ENCODE results near the gene THUMPD3. TPM values are rescaled to one million over a fixed set of nuclear protein-coding genes. Genes with fewer than 3 reads are reported as not detected.

The THUMPD3 gene
- total RNA-seq, 1 experiment from 2014 or later = 46.3 TPM

GRCh38 chr3:9352917-9353752 lies 9.7 kb upstream of the THUMPD3 start:
- peak; percentile 54 for DNase-seq (ENCODE audit: low read depth)

DNA sequence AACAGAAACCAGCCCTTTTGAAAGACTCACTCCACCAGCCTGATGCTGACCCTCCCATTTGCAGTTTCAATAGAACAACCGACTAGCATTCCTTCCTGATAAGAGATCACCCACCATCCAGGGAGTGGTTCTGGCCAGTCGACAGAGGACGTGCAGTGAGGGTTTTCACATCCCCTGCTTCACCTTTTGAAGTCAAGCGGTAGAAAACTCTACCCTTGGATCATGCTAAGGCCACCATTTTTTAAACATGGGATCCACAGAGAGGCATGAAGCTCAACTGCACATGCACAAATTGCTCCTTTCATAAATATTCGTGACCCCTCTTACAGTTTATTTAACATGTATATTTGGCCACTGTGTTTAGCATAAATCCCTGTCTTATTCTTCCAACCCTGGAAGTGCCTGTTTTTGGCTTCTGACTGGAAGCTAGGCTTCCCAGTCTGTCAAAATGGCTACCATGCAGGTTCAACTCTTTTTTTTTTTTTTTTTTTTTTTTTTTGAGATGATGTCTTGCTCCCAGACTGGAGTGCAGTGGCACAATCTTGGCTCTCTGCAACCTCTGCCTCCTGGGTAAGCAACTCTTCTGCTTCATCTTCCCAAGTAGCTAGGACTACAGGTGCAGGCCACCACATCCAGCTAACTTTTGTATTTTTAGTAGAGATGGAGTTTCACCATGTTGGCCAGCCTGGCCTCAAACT lies 1.0 kb upstream of the THUMPD3 start:
- no peak for DNase-seq (ENCODE audit: low read depth)

DNA sequence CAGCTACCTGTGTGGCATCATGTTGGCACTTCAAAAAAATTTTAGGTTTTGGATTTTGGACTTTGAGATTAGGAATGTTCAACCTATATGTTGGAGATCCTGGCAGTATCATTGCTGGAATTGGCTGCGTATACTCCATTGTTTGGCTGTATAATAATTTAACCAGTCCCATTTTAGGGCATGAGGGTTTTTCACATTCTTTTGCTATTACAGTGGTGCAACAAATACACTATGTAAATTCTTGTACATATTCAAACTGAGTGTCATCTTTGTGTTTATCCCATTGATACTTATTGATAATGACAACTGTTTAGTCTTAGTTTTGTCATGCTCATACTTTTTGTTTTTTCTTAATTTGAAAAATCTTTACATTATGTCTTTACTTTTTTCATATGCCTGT lies 6.7 kb downstream of the THUMPD3 start:
- DNase-seq (ENCODE audit: low read depth) = no peak

DNA sequence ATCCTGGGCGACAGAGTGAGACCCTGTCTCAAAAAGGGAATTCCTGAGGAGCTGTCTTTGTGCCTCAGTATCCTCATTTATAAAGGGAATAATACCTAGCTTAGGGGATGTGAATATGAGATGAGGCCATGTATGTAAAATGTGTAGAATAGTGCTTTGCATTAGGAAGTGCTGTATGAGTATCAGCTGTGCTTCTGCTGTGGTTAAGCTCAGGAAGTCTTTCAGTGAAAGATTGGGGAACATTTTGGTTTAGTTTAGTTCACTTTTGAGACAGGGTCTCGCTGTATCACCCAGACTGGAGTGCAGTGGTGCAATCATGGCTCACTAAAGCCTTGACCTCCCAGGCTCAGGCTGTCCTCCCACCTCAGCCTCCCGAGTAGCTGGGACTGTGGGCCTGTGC lies 10.6 kb downstream of the THUMPD3 start:
- no peak for DNase-seq (ENCODE audit: low read depth)

DNA sequence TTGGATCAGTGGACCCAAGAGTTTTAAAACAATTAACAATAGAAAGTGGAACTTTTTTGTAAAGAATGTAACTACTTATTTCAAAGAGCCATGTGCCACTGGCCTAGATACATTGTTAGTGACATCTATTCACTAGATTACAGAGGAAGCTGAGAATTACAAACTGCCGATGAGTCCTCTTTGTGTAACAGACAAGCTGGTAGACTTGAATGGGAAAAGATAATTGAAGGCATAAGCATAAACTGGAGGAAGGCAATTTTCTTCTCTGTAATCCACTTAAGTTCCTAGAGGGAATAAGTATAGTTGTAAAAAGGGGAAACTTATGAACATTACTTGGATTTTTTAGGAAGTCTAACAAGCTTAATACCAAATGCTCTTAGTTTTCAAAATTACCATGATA lies 15.1 kb downstream of the THUMPD3 start:
- no peak for DNase-seq (ENCODE audit: low read depth)

DNA sequence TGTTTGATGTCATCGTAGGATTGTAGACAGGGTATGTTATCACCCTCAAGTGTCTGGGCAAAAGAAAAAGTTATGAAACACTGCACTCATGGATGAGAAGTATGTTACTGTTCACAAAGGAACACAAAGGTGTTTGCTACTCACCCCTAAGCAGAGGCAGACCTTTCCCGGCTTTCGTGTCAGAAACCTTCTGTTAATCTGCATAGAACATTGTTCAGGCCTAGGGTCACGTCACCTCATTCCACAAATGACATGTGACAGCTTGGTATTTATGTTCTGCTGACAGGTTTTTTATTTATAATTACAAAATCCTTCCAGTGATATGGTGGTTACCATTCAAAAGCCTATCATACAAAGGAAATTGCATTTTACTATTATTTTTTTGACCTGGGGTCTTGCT lies 16.5 kb downstream of the THUMPD3 start:
- DNase-seq (ENCODE audit: low read depth) = no peak

DNA sequence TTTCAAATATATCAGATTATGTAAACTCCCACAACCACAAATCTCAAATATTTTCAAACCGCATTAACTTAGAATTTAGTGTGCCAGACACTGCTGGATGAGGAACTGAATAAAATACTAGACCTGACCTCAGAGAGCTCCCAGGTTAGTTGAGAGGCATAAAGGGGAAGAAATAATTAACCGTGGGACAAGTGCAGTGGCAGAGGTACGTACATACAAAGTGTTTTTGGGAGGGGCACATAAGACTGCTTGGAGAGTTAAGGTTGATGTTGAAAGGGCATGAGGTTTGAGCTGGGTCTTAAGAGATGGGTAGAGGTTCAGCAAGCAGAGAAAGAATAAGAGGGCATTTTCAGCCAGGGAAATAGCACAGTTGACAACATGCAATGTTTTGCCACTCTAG lies 17.2 kb downstream of the THUMPD3 start:
- no peak for DNase-seq (ENCODE audit: low read depth)

DNA sequence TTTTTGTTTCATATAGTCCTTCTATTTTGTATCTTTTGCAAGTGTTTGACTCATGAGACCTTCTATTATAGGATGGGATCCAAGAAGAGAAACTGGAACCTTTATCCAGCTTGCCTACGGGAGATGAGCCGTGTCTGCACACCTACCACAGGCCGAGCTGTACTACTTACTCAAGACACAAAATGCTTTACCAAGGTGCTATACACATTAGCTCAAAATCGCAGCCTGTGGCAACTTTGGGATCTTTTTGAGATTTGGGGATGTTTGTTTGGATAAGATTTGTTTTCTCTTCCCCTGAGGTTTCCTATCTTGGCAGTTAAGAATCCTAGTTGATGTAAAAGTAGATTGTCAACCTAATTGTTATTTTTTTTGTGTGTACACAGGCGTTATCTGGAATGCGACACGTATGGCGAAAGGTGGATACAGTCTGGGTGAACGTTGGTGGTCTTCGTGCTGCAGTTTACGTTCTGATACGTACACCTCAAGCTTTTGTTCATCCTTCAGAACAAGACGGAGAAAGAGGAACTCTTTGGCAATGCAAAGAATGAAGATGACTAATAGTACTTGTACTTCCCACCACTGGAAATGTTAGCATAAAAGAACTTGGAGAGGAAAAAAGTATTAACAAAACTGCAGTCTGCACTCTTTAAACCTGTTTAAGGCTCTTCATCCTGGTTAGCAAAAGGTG lies 21.4 kb downstream of the THUMPD3 start:
- DNase-seq (ENCODE audit: low read depth) = no peak

DNA sequence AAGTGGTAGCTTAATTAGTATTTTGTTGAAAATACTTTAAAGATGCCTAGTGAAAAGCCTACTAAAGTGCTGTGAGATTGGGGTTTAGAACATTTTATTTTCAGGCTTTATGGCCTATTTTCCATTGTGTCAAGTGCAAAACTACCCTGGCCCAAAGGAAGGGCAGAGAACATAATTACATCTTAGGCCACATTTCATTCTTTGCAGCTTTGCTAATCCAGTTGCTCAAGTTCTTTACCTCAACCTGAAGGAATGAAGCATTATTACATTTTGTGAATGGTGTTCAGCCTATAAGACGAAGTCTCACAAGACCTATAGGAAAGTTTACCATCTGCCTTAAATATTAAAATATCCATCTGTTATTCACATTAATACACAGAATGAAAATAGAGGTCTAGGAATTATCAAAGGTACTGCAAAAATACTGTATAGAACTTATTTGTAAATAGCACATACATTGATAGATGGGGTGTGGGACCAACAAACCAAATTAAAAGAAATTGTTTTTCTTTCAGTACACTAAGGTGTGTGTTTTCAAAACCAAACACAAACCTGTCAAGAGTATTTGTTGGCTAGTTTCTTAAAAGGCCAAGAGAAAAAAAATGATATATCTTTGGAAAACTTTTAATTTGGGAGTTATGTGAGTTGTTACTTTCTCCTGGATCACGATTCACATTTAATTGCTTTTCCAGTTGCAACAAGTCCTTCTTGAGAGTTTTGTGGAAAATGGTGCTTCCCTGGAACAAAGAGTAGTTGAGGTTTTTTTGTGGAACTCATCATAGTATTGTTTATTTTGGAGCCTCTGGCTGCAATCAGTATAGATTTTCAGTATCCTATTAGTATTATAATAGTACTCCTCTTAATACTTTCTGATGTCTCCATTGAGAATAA lies 22.6 kb downstream of the THUMPD3 start:
- no peak for DNase-seq (ENCODE audit: low read depth)

DNA sequence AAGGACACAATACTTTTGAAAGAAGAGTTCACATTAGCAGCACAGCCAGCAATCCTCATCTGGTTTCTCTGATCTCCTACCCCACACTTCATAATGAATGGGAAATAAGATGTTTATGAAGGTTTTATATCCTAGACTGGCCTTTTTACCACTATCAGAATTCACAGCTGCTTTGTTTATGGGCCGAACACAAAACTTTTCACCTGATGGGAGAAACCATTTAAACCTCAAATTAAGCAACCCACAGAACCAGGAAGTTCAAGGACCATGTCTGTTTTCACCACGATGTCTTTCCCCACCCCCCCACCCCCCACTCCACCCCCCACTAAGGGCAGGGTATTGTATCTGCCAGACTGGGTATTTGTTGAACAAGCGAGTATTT lies 23.2 kb downstream of the THUMPD3 start:
- no peak for DNase-seq (ENCODE audit: low read depth)

- no peak for DNase-seq (ENCODE audit: low read depth)
These were observed 23.9 kb downstream of the THUMPD3 start for GRCh38 chr3:9386501-9387321.

DNA sequence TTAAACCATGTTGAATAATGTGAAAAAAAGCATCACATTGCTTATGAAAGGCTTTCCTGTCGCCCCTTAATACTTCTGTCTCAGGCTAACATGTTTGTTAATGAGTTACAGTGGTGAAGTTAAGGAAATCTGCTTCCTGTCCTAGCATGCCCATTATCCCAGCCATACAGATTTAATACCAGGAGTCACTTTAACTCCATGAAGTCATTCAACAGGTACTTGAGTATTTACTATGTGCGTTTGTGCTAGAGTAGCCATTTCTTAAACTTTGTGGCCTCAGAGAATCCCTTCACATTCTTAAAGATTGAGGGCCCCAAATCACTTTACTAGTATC lies 24.4 kb downstream of the THUMPD3 start:
- DNase-seq (ENCODE audit: low read depth) = no peak

GRCh38 chr3:9388142-9388541 lies 25.3 kb downstream of the THUMPD3 start:
- no peak for DNase-seq (ENCODE audit: low read depth)

GRCh38 chr3:9388562-9389272 lies 25.9 kb downstream of the THUMPD3 start:
- no peak for DNase-seq (ENCODE audit: low read depth)

GRCh38 chr3:9390265-9390888 lies 27.5 kb downstream of the THUMPD3 start:
- DNase-seq (ENCODE audit: low read depth) = no peak

DNA sequence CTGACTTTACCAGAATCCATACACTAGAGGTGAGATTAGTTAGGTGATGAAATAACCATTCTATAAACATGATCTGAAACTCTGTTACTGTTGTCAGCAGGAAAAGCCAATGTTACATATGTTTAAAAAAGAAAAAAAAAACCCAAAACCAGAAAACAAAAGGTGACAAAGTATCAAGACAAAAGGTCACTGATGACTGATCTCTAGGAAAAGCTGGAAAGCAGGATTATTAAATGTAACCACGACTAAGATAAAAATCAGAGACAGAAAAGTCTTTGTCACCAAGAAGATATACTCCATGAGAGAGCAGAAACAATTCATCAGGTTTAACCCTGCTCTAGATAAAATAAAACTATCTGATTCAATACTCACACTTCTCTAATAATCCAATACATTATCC lies 29.2 kb downstream of the THUMPD3 start:
- no peak for DNase-seq (ENCODE audit: low read depth)

GRCh38 chr3:9395570-9396300 lies 32.9 kb downstream of the THUMPD3 start:
- no peak for DNase-seq (ENCODE audit: low read depth)

DNA sequence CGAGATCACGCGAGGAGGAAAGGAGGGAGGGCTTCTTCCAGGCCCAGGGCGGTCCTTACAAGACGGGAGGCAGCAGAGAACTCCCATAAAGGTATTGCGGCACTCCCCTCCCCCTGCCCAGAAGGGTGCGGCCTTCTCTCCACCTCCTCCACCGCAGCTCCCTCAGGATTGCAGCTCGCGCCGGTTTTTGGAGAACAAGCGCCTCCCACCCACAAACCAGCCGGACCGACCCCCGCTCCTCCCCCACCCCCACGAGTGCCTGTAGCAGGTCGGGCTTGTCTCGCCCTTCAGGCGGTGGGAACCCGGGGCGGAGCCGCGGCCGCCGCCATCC lies 33.4 kb downstream of the THUMPD3 start:
- peak; percentile 98 for DNase-seq (ENCODE audit: low read depth)
